Neural cell (in vitro differentiated cells): ENCODE results near the gene TPRG1. TPM values are rescaled to one million over a fixed set of nuclear protein-coding genes. Genes with fewer than 3 reads are reported as not detected.

ENCODE experiments used
- H2AFZ ChIP-seq: fragments of 200-600, 300-800 bp; sonication (generic), shearing (Covaris generic); 2 replicates; pipeline ENCODE4 v1.6.0; 2014; ENCODE audit warnings: low read depth, mild to moderate bottlenecking, antibody characterized with exemption, low read length, moderate library complexity
- H3F3A ChIP-seq: fragments of 200-600 bp; shearing (Covaris generic); 2 replicates; pipeline ENCODE4 v1.6.1; 2016; ENCODE audit warnings: mild to moderate bottlenecking, moderate library complexity, mixed read lengths, antibody characterized with exemption, low read length; ENCODE audit not compliant: insufficient read depth, poor library complexity, severe bottlenecking
- H3K27ac ChIP-seq: fragments of 200-600, 300-800 bp; sonication (generic), shearing (Covaris generic); 2 replicates; pipeline ENCODE4 v1.5.1; 2014; ENCODE audit warnings: mild to moderate bottlenecking, low read length, moderate library complexity
- H3K27me3 ChIP-seq: fragments of 300-800, 200-600 bp; sonication (generic), shearing (Covaris generic); 2 replicates; pipeline ENCODE4 v1.6.0; 2014; ENCODE audit warnings: mild to moderate bottlenecking, low read depth, low read length, moderate library complexity; ENCODE audit not compliant: insufficient read depth
- H3K36me3 ChIP-seq: fragments of 300-800, 200-600 bp; sonication (generic), shearing (Covaris generic); 2 replicates; pipeline ENCODE4 v1.5.1; 2014; ENCODE audit warnings: mild to moderate bottlenecking, antibody characterized with exemption, low read length, moderate library complexity; ENCODE audit not compliant: insufficient read depth
- H3K4me2 ChIP-seq: fragments of 300-800, 200-600 bp; sonication (generic), shearing (Covaris generic); 2 replicates; pipeline ENCODE4 v1.6.0; 2014; ENCODE audit warnings: mild to moderate bottlenecking, low read length
- H3K4me3 ChIP-seq: fragments of 300-800, 200-600 bp; sonication (generic), shearing (Covaris generic); 2 replicates; pipeline ENCODE4 v1.5.1; 2014; ENCODE audit warnings: mild to moderate bottlenecking, low read length, moderate library complexity
- H3K79me2 ChIP-seq: fragments of 200-600 bp; shearing (Covaris generic); replicated peaks from 2 replicates; pipeline ENCODE4 v1.6.0; 2014; ENCODE audit warnings: mild to moderate bottlenecking, low read length, moderate library complexity; ENCODE audit not compliant: insufficient read depth
- H3K9ac ChIP-seq: fragments of 300-800, 200-600 bp; sonication (generic), shearing (Covaris generic); 2 replicates; pipeline ENCODE4 v1.6.1; 2016; ENCODE audit warnings: mild to moderate bottlenecking, low read length, mixed read lengths
- H3K9me2 ChIP-seq: fragments of 200-600 bp; shearing (Covaris generic); 2 replicates; pipeline ENCODE4 v1.6.1; 2016; ENCODE audit warnings: mild to moderate bottlenecking, low read length, mixed read lengths; ENCODE audit not compliant: insufficient read depth
- H3K9me3 ChIP-seq: fragments of 200-600, 300-800 bp; sonication (generic), shearing (Covaris generic); 2 replicates; pipeline ENCODE4 v1.6.1; 2016; ENCODE audit warnings: mild to moderate bottlenecking, mixed run types, low read length, moderate library complexity, mixed read lengths
- H4K20me1 ChIP-seq: fragments of 200-600 bp; shearing (Covaris generic); 2 replicates; pipeline ENCODE4 v1.6.1; 2016; ENCODE audit warnings: mild to moderate bottlenecking, mixed run types; ENCODE audit not compliant: insufficient read depth
- EP300 ChIP-seq: fragments of 450-650 bp; conservative IDR thresholded peaks from 2 replicates; pipeline ENCODE4 v1.6.1; 2014; ENCODE audit warnings: antibody characterized with exemption, mild to moderate bottlenecking, moderate library complexity; ENCODE audit not compliant: poor library complexity, severe bottlenecking
- EZH2 ChIP-seq: fragments of 200-600, 300-800 bp; shearing (Covaris generic), sonication (generic); IDR thresholded peaks from 2 replicates; pipeline ENCODE4 v1.6.1; 2014; ENCODE audit warnings: antibody characterized with exemption, low read length, borderline replicate concordance, mild to moderate bottlenecking; ENCODE audit not compliant: insufficient read depth, poor library complexity, severe bottlenecking
- MXI1 ChIP-seq: fragments of 450-650 bp; conservative IDR thresholded peaks from 2 replicates; pipeline ENCODE4 v1.6.1; 2014; ENCODE audit warnings: antibody characterized with exemption, mild to moderate bottlenecking; ENCODE audit not compliant: poor library complexity, severe bottlenecking
- POLR2AphosphoS5 ChIP-seq: IDR thresholded peaks from 2 replicates; pipeline ENCODE4 v1.6.1; 2012
- RAD21 ChIP-seq: fragments of 450-650 bp; conservative IDR thresholded peaks from 2 replicates; pipeline ENCODE4 v1.6.1; 2014; ENCODE audit warnings: antibody characterized with exemption, mild to moderate bottlenecking, moderate library complexity
- SMC3 ChIP-seq: fragments of 450-650 bp; conservative IDR thresholded peaks from 2 replicates; pipeline ENCODE4 v1.6.1; 2014; ENCODE audit warnings: antibody characterized with exemption, mild to moderate bottlenecking, moderate library complexity; ENCODE audit not compliant: poor library complexity
- TAF1 ChIP-seq: IDR thresholded peaks from 2 replicates; pipeline ENCODE4 v1.6.1; 2012; ENCODE audit warnings: low read depth
- polyA plus RNA-seq: library from polyadenylated mRNA; depleted of rRNA; stranded (reverse); fragments of >200 nt; gene quantifications from 2 replicates; pipeline ENCODE4 v1.2.3, GENCODE V29; 2014
- TF ChIP-seq, protein P1 (sequence below): IDR thresholded peaks from 2 replicates; pipeline ENCODE4 v1.6.1; 2012; ENCODE audit warnings: borderline replicate concordance
- TF ChIP-seq, protein P2 (sequence below): fragments of 450-650 bp; IDR thresholded peaks from 2 replicates; pipeline ENCODE4 v1.5.1; 2014; ENCODE audit warnings: antibody characterized with exemption, mild to moderate bottlenecking, moderate library complexity; ENCODE audit not compliant: poor library complexity, severe bottlenecking

The TPRG1 gene
- polyA plus RNA-seq, 1 donor from 2014 or later: 0.17 TPM

DNA sequence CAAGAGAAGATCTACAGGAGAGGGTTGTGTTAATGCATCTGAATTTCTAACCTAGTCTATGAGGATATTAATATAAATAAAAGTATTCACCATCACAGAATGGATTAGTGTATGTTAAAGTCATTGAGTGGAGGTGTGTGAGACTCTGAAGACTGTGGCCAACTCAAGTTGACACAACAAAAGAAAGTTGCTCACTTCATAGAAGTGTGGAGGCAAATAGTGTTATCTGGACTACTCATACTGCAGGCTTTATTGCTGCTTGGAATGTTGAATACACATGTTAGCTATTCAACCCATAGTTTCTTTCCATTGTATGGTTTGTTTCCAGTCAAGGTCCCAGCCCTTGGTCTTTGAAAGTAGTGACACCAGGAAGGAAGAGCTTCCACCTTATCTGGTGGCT, 38.0 kb upstream of the TPRG1 start:
- TF ChIP-seq TAF1 (no peak), SMC3 (no peak), EP300 (no peak), MXI1 (no peak), EZH2 (no peak), POLR2AphosphoS5 (no peak)
- TF ChIP-seq, protein P1, sequence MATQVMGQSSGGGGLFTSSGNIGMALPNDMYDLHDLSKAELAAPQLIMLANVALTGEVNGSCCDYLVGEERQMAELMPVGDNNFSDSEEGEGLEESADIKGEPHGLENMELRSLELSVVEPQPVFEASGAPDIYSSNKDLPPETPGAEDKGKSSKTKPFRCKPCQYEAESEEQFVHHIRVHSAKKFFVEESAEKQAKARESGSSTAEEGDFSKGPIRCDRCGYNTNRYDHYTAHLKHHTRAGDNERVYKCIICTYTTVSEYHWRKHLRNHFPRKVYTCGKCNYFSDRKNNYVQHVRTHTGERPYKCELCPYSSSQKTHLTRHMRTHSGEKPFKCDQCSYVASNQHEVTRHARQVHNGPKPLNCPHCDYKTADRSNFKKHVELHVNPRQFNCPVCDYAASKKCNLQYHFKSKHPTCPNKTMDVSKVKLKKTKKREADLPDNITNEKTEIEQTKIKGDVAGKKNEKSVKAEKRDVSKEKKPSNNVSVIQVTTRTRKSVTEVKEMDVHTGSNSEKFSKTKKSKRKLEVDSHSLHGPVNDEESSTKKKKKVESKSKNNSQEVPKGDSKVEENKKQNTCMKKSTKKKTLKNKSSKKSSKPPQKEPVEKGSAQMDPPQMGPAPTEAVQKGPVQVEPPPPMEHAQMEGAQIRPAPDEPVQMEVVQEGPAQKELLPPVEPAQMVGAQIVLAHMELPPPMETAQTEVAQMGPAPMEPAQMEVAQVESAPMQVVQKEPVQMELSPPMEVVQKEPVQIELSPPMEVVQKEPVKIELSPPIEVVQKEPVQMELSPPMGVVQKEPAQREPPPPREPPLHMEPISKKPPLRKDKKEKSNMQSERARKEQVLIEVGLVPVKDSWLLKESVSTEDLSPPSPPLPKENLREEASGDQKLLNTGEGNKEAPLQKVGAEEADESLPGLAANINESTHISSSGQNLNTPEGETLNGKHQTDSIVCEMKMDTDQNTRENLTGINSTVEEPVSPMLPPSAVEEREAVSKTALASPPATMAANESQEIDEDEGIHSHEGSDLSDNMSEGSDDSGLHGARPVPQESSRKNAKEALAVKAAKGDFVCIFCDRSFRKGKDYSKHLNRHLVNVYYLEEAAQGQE: no peak
- TF ChIP-seq, protein P2, sequence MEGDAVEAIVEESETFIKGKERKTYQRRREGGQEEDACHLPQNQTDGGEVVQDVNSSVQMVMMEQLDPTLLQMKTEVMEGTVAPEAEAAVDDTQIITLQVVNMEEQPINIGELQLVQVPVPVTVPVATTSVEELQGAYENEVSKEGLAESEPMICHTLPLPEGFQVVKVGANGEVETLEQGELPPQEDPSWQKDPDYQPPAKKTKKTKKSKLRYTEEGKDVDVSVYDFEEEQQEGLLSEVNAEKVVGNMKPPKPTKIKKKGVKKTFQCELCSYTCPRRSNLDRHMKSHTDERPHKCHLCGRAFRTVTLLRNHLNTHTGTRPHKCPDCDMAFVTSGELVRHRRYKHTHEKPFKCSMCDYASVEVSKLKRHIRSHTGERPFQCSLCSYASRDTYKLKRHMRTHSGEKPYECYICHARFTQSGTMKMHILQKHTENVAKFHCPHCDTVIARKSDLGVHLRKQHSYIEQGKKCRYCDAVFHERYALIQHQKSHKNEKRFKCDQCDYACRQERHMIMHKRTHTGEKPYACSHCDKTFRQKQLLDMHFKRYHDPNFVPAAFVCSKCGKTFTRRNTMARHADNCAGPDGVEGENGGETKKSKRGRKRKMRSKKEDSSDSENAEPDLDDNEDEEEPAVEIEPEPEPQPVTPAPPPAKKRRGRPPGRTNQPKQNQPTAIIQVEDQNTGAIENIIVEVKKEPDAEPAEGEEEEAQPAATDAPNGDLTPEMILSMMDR: no peak
- Histone ChIP-seq H3K9me2 (no peaks in the 10 kb centered on the region), H3K27me3 (no peaks in the 10 kb centered on the region), H3K27ac (no peak overlapping the region), H3K79me2 (no peaks in the 10 kb centered on the region), H4K20me1 (no peaks in the 10 kb centered on the region), H3K9me3 (no peaks in the 10 kb centered on the region), H3K4me2 (no peak overlapping the region), H3K9ac (no peak overlapping the region), H2AFZ (no peak overlapping the region), H3K4me3 (no peak overlapping the region), H3F3A (no peaks in the 10 kb centered on the region), H3K36me3 (no peaks in the 10 kb centered on the region)

DNA sequence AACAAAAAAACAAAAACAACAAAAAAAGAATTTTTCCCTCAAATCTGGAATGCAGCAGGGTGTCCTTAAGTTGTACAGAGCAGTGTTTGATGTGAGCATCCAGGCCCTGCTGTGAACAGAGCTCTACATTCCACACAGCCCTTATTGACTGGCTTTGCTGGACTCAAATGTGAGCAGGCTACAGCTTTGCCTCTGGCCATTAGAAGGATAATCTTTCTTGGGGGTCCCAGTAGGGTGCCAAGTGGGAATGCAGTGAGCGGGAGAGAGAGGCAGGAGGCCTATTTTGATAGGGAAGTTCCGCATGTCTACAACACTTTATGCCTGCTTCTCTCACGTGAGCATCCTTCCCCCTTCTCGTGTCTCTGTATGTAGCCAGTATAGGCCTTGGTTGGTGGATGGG, 34.4 kb upstream of the TPRG1 start:
- H3K9me2 ChIP-seq: no peaks in the 10 kb centered on the region
- no peaks in the 10 kb centered on the region for H3K79me2 ChIP-seq
- H4K20me1 ChIP-seq: no peaks in the 10 kb centered on the region
- no peak overlapping the region for H3K9ac ChIP-seq
- H3K4me3 ChIP-seq: no peak overlapping the region
- no peaks in the 10 kb centered on the region for H3K27me3 ChIP-seq
- TF ChIP-seq POLR2AphosphoS5 (no peak), TAF1 (no peak), MXI1 (no peak), EZH2 (no peak), EP300 (no peak), SMC3 (no peak), RAD21 (no peak)
- TF ChIP-seq, protein P2: no peak
- TF ChIP-seq, protein P1: no peak
- no peaks in the 10 kb centered on the region for H3F3A ChIP-seq
- no peaks in the 10 kb centered on the region for H3K9me3 ChIP-seq
- H3K27ac ChIP-seq: no peak overlapping the region
- no peak overlapping the region for H3K4me2 ChIP-seq
- no peak overlapping the region for H2AFZ ChIP-seq
- no peaks in the 10 kb centered on the region for H3K36me3 ChIP-seq
